ENCODE data around the gene TDO2.
"Not testable (repeated sequence)": the region's sequence is repeated elsewhere in the genome, so short reads cannot be mapped to it uniquely, and the experiment has no call there.

Gene TDO2

DNA sequence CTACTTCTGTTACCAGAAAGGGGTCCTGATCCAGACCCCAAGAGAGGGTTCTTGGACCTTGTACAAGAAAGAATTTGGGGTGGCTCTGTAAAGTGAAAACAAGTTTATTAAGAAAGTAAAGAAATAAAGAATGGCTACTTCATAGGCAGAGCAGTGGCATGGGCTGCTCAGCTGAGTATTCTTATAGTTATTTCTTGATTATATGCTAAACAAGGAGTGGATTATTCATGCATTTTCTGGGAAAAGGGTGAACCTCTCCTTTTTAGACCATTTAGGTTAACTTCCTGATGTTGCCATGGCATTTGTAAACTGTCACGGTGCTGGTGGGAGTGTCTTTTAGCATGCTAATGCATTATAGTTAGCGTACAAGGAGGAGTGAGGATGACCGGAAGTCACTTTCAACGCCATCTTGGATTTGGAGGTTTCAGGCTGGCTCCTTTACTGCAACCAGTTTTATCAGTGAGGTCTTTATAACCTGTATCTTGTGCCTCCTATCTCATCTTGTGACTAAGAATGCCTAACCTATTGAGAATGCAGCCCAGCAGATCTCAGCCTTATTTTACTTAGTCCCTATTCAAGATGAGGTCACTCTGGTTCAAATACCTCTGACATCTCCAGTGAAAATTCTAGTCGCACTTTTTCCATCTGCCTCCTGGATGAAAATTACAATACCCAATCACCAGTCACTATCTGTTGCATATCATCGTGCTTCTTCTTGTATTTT lies 15.5 kb upstream of the TDO2 start:
- no peak overlapping the region for H3K27ac Mint-ChIP-seq
- no peak overlapping the region for H3K4me3 Mint-ChIP-seq
- no peaks in the 10 kb centered on the region for H3K27me3 Mint-ChIP-seq (ENCODE audit: low read depth)
- H3K4me1 Mint-ChIP-seq, result peaks cover 6% of the 10 kb centered on the region
- TF ChIP-seq, protein P1, sequence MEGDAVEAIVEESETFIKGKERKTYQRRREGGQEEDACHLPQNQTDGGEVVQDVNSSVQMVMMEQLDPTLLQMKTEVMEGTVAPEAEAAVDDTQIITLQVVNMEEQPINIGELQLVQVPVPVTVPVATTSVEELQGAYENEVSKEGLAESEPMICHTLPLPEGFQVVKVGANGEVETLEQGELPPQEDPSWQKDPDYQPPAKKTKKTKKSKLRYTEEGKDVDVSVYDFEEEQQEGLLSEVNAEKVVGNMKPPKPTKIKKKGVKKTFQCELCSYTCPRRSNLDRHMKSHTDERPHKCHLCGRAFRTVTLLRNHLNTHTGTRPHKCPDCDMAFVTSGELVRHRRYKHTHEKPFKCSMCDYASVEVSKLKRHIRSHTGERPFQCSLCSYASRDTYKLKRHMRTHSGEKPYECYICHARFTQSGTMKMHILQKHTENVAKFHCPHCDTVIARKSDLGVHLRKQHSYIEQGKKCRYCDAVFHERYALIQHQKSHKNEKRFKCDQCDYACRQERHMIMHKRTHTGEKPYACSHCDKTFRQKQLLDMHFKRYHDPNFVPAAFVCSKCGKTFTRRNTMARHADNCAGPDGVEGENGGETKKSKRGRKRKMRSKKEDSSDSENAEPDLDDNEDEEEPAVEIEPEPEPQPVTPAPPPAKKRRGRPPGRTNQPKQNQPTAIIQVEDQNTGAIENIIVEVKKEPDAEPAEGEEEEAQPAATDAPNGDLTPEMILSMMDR (IDR thresholded peaks at IDR 0.05; ENCODE audit: unreplicated experiment in 3 of 3), result no peak
- peaks cover 4% of the 10 kb centered on the region for H3K36me3 Mint-ChIP-seq (ENCODE audit: low read depth)
- peaks cover 24% of the 10 kb centered on the region for H3K9me3 Mint-ChIP-seq

DNA sequence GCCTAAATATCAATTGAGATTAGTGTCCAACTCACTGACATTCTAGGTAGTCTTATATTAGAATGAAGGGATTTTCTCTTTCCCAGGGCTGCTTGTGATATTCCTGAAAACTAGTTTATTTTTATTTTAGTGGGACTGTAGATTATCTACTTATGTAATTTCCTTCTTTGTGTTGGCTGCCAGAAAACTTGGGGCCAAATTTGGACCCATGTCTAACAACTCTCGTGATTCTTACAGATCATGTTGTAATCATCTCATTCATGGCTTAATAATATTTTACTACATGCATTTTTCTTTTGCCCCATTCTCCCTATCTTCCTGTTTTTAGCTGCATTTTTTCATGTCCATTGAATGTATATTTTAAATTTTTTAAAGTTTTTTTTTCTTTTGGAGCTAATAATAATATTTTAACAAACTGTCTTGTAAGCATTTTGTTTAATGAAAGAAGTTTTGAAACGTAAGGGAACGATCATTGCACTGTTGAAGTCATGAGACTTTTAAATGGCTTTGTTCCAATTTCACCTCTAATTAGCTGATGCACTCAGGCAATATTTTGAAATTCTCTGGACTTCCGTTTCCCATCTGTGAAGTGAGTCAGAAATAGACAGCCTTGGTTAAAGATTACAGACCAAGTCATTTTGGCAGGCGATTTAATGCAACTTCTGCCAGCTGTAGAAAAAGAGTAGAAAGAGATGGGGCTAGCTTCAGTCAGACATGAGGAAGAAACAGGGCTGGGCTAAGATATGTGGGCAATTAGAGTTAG lies 14.3 kb upstream of the TDO2 start:
- Mint-ChIP-seq H3K4me1 (peaks cover 6% of the 10 kb centered on the region), H3K4me3 (no peak overlapping the region), H3K27ac (peak overlapping the region; percentile 24 to 85 (median 62))

GRCh38 chr4:155889946-155890345 lies 13.6 kb upstream of the TDO2 start:
- TF ChIP-seq, protein P1 (IDR thresholded peaks at IDR 0.05; ENCODE audit: unreplicated experiment in 3 of 3), result no peak
- peaks cover 24% of the 10 kb centered on the region for H3K9me3 Mint-ChIP-seq
- H3K27ac Mint-ChIP-seq, result peak overlapping the region in 1 of 3 experiments; percentile 85
- H3K4me3 Mint-ChIP-seq, result no peak overlapping the region
- H3K4me1 Mint-ChIP-seq, result peaks cover 6% of the 10 kb centered on the region
- H3K27me3 Mint-ChIP-seq (ENCODE audit: low read depth), result no peaks in the 10 kb centered on the region
- peaks cover 4% of the 10 kb centered on the region for H3K36me3 Mint-ChIP-seq (ENCODE audit: low read depth)

More for the DNA sequence above, 14.3 kb upstream of the TDO2 start:
- H3K9me3 Mint-ChIP-seq, result peaks cover 23% of the 10 kb centered on the region
- peaks cover 4% of the 10 kb centered on the region for H3K36me3 Mint-ChIP-seq (ENCODE audit: low read depth)
- TF ChIP-seq, protein P1 (IDR thresholded peaks at IDR 0.05; ENCODE audit: unreplicated experiment in 3 of 3), result no peak
- H3K27me3 Mint-ChIP-seq (ENCODE audit: low read depth), result no peaks in the 10 kb centered on the region

DNA sequence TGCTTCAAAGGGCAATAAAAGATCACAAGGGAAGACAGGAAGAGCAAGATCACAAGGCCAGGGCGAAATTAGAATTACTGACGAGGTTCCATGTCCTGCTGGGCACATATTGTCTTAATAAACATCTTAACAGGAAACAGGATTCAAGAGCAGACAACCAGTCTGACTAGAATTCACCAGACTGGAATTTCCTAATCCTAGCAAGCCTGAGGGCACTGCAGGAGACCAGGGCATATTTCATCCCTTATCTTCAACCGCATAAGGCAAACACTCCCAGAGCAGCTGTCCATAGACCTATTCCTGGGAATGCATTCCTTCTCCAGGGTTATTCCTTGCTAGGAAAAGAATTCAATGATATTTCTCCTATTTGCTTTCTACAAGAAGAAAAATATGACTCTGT lies 12.4 kb upstream of the TDO2 start:
- no peak overlapping the region for H3K27ac Mint-ChIP-seq
- H3K4me1 Mint-ChIP-seq, result peaks cover 6% of the 10 kb centered on the region
- H3K9me3 Mint-ChIP-seq, result peaks cover 30% of the 10 kb centered on the region
- H3K27me3 Mint-ChIP-seq (ENCODE audit: low read depth), result no peaks in the 10 kb centered on the region
- H3K36me3 Mint-ChIP-seq (ENCODE audit: low read depth), result peaks cover 4% of the 10 kb centered on the region
- H3K4me3 Mint-ChIP-seq, result no peak overlapping the region
- TF ChIP-seq, protein P1 (IDR thresholded peaks at IDR 0.05; ENCODE audit: unreplicated experiment in 3 of 3), result no peak

GRCh38 chr4:155898371-155898770 lies 5.1 kb upstream of the TDO2 start:
- H3K4me3 Mint-ChIP-seq; H3K36me3 Mint-ChIP-seq (ENCODE audit: low read depth); H3K27me3 Mint-ChIP-seq (ENCODE audit: low read depth): not testable (repeated sequence)
- Mint-ChIP-seq H3K27ac (peak overlapping the region in 2 of 3 experiments; percentile 18 to 68), H3K9me3 (peaks cover 27% of the 10 kb centered on the region), H3K4me1 (peaks cover 20% of the 10 kb centered on the region)

- H3K27ac Mint-ChIP-seq, result peak overlapping the region; percentile 94 to 97 (median 95)
- peaks cover 33% of the 10 kb centered on the region for H3K4me1 Mint-ChIP-seq
- TF ChIP-seq, protein P1 (IDR thresholded peaks at IDR 0.05; ENCODE audit: unreplicated experiment in 3 of 3), result no peak
- H3K36me3 Mint-ChIP-seq (ENCODE audit: low read depth), result peaks cover 6% of the 10 kb centered on the region
- H3K27me3 Mint-ChIP-seq (ENCODE audit: low read depth), result no peaks in the 10 kb centered on the region
- H3K9me3 Mint-ChIP-seq, result peaks cover 20% of the 10 kb centered on the region
- H3K4me3 Mint-ChIP-seq, result no peak overlapping the region
These were observed 3.6 kb upstream of the TDO2 start for GRCh38 chr4:155899891-155900290.

Measured in nephron (organoid).